Hair follicle dermal papilla cell (primary cell): ENCODE measurements around the gene EDNRB. TPM values are rescaled to one million over a fixed set of nuclear protein-coding genes. Genes with fewer than 3 reads are reported as not detected.

Experiments
- small RNA-seq: library from RNA; depleted of rRNA; stranded (forward); fragments of <200 nt; gene quantifications from one replicate; pipeline ENCODE3, GENCODE V24; 2012
- total RNA-seq: library from RNA; depleted of rRNA; stranded (reverse); fragments of >200 nt; gene quantifications from 2 replicates; pipeline ENCODE4 v1.2.3, GENCODE V29; 2012

EDNRB gene
- total RNA-seq, result 0.97 and 2.4 TPM in 2 replicates

GRCh38 chr13:77918391-77919245 is at the start of gene EDNRB:
Gene EDNRB, minus strand, starts transcription at chr13:77918831. Its CDS starts 258 bp downstream, at chr13:77918573.

Small RNAs within 50 kb of the gene (small RNA-seq; reads per million reads assigned to genes)
- gene RN7SL810P, result not detected

Other genes with a start within 250 kb of the EDNRB start
- 0.16 TPM in 1 of 2 replicates, not detected in the other for gene SLAIN1, start 221.1 kb downstream of the EDNRB start, total RNA-seq